K562 (cell line): ENCODE measurements around the gene MDM4. TPM values are rescaled to one million over a fixed set of nuclear protein-coding genes. Genes with fewer than 3 reads are reported as not detected.
A peak's percentile ranks its signal among the peaks of the same experiment; 100 is the strongest.

Experiments used
- ATF4 ChIP-seq: fragments of 450-650 bp; formaldehyde crosslinking; IDR thresholded peaks from 2 replicates; pipeline ENCODE4 v1.4.0; 2022; ENCODE audit warnings: mild to moderate bottlenecking, moderate library complexity
- ATF6 ChIP-seq: sonication (generic); formaldehyde crosslinking; IDR thresholded peaks from 2 replicates; pipeline ENCODE4 v1.4.0; 2020; ENCODE audit warnings: mild to moderate bottlenecking, missing genetic modification reagents
- BACH1 ChIP-seq: fragments of 200-800 bp; sonication (Bioruptor generic); IDR thresholded peaks from 2 replicates; pipeline ENCODE4 v1.6.1; 2016; ENCODE audit warnings: missing genetic modification characterization, missing compliant biosample characterization
- TEAD4 ChIP-seq, 2 experiments: sonication (generic) in 1 of 2; formaldehyde crosslinking in 1 of 2; IDR thresholded peaks; 2 replicates each; pipeline versions ENCODE4 v1.6.1 to v1.8.0; 2012 to 2022; ENCODE audit warnings: borderline replicate concordance in 1 of 2, inconsistent platforms in 1 of 2, low read length in 1 of 2, mild to moderate bottlenecking in 1 of 2, missing genetic modification reagents in 1 of 2
- ZBTB33 ChIP-seq: sonication (generic); formaldehyde crosslinking; IDR thresholded peaks from 2 replicates; pipeline ENCODE4 v1.8.1; 2023; ENCODE audit warnings: mild to moderate bottlenecking, missing genetic modification reagents
- ZNF41 ChIP-seq: fragments of 250-450 bp; sonication (Bioruptor Pico); conservative IDR thresholded peaks from 2 replicates; pipeline ENCODE4 v1.4.0; 2020; ENCODE audit warnings: mild to moderate bottlenecking
- polyA plus RNA-seq, 8 experiments: library from polyadenylated mRNA; depleted of rRNA in 4 of 8; stranded (reverse) in 5 of 8; unstranded in 3 of 8; fragments of >200 nt; fragmentation: Nextera tagmentation in 2 of 8; fragmentation: Illumina TruSeq in 1 of 8; extraction: Ambion mirVana in 2 of 8; extraction: Trizol in 1 of 8; gene quantifications; 2 replicates each; pipeline versions ENCODE4 v1.2.1 to v1.2.3, GENCODE V29; 2011 to 2014; ENCODE audit warnings: inconsistent platforms in 1 of 8, missing spikeins in 1 of 8
- total RNA-seq, 7 experiments: library from RNA; depleted of rRNA in 6 of 7; stranded (reverse); fragments of >200 nt in 6 of 7; fragmentation: Illumina TruSeq in 2 of 7; extraction: Trizol in 2 of 7; gene quantifications; 2 replicates each; pipeline versions ENCODE4 v1.2.1 to v1.2.3, GENCODE V29; 2011 to 2021; ENCODE audit warnings: low replicate concordance in 1 of 7

MDM4 gene
- total and polyA plus RNA-seq, 9 of the 15 experiments (the other 6 are each of a cell fraction or from before 2014, with no cell fraction given), result 3.3 to 61.7 (median 21.2) TPM

GRCh38 chr1:204495078-204495753 lies 21.0 kb upstream of the MDM4 start (continued):
- TF ChIP-seq ATF4 (CRISPR knock-in tag), result 0 out of 2 replicates have a peak, but pooled peaks have one; percentile 5
- TF ChIP-seq ZBTB33, result no peak
- no peak for TF ChIP-seq BACH1 (tag)
- 0 out of 2 replicates have a peak, but pooled peaks have one; percentile 44 for TF ChIP-seq ATF6 (CRISPR knock-in tag)
- no peak for TF ChIP-seq TEAD4 (IDR thresholded peaks at IDR 0.05; ENCODE audit: low read length)
- TF ChIP-seq TEAD4 (CRISPR knock-in tag; IDR thresholded peaks at IDR 0.05; ENCODE audit: borderline replicate concordance), result no peak
- TF ChIP-seq ZNF41 (CRISPR knock-in tag), result no peak
- TF ChIP-seq, all 486 proteins: peak for 7
